ENCODE results near the gene TMEM119. TPM values are rescaled to one million over a fixed set of nuclear protein-coding genes. Genes with fewer than 3 reads are reported as not detected.

TMEM119 gene
- total RNA-seq, 1 donor = 164 TPM

GRCh38 chr12:108589028-108589839 lies 8.7 kb downstream of the TMEM119 start:
- TF ChIP-seq CTCF (IDR thresholded peaks at IDR 0.05; ENCODE audit: insufficient read depth, low read length) = no peak
- no peak overlapping the region for H3K4me3 ChIP-seq (ENCODE audit: low read depth, low read length)
- DNase-seq (ENCODE audit: low read depth) = peak; percentile 63

GRCh38 chr12:108587826-108588225 lies 10.1 kb downstream of the TMEM119 start:
- H3K4me3 ChIP-seq (ENCODE audit: low read depth, low read length) = no peak overlapping the region
- DNase-seq (ENCODE audit: low read depth) = no peak

GRCh38 chr12:108586306-108586705 lies 11.6 kb downstream of the TMEM119 start:
- DNase-seq (ENCODE audit: low read depth) = no peak
- TF ChIP-seq CTCF (IDR thresholded peaks at IDR 0.05; ENCODE audit: insufficient read depth, low read length) = no peak
- no peak overlapping the region for H3K4me3 ChIP-seq (ENCODE audit: low read depth, low read length)

More at GRCh38 chr12:108587826-108588225, 10.1 kb downstream of the TMEM119 start:
- TF ChIP-seq CTCF (IDR thresholded peaks at IDR 0.05; ENCODE audit: insufficient read depth, low read length) = no peak

- H3K4me3 ChIP-seq (ENCODE audit: low read depth, low read length) = no peak overlapping the region
- no peak for TF ChIP-seq CTCF (IDR thresholded peaks at IDR 0.05; ENCODE audit: insufficient read depth, low read length)
Observed at GRCh38 chr12:108585864-108586263, 12.0 kb downstream of the TMEM119 start.

GRCh38 chr12:108584456-108585065 lies 13.3 kb downstream of the TMEM119 start:
- no peak overlapping the region for H3K4me3 ChIP-seq (ENCODE audit: low read depth, low read length)
- TF ChIP-seq CTCF (IDR thresholded peaks at IDR 0.05; ENCODE audit: insufficient read depth, low read length) = no peak
- DNase-seq (ENCODE audit: low read depth) = no peak

More at GRCh38 chr12:108585864-108586263, 12.0 kb downstream of the TMEM119 start:
- DNase-seq (ENCODE audit: low read depth) = no peak

- no peak for TF ChIP-seq CTCF (IDR thresholded peaks at IDR 0.05; ENCODE audit: insufficient read depth, low read length)
- DNase-seq (ENCODE audit: low read depth) = no peak
- no peak overlapping the region for H3K4me3 ChIP-seq (ENCODE audit: low read depth, low read length)
Observed at GRCh38 chr12:108583991-108584390, 13.9 kb downstream of the TMEM119 start.
